A673 (cell line): Measurements from ENCODE around the gene PDGFA. TPM values are rescaled to one million over a fixed set of nuclear protein-coding genes. Genes with fewer than 3 reads are reported as not detected.

Source experiments
- BruUV-seq: library from RNA; stranded (reverse); fragments of 400-500 nt; replicated peaks from 2 replicates; lab custom pipeline; 2021; lab: Mats Ljungman, UMichigan
- CTCF ChIA-PET: fragments of 300-600 bp; sonication (Branson Sonifier 250); formaldehyde crosslinking; loops from one replicate; lab custom pipeline; 2022; ENCODE audit warnings: antibody characterized with exemption; lab: Charles Lee
- POLR2A ChIA-PET: fragments of 300-600 bp; sonication (Branson Sonifier 250); formaldehyde crosslinking; loops from one replicate; lab custom pipeline; 2022; ENCODE audit warnings: antibody characterized with exemption; ENCODE audit not compliant: low non-redundant PET; lab: Charles Lee
- DNase-seq: peaks from one replicate; pipeline ENCODE4 v3.0.0-alpha.2; 2015; ENCODE audit warnings: low spot score
- H3K27ac ChIP-seq: fragments of 200-600 bp; sonication (generic); 2 replicates; pipeline ENCODE4 v1.5.1; 2016; ENCODE audit warnings: mixed run types, low read depth, mild to moderate bottlenecking, mixed read lengths, antibody characterized with exemption, low read length; ENCODE audit not compliant: poor library complexity, severe bottlenecking
- H3K27me3 ChIP-seq: fragments of 200-600 bp; sonication (generic); replicated peaks from 2 replicates; pipeline ENCODE4 v1.6.1; 2017; ENCODE audit warnings: mixed run types, low read depth, mild to moderate bottlenecking, mixed read lengths, antibody characterized with exemption, low read length; ENCODE audit not compliant: insufficient read depth, poor library complexity
- H3K36me3 ChIP-seq: fragments of 200-600 bp; sonication (generic); 2 replicates; pipeline ENCODE4 v1.6.1; 2016; ENCODE audit warnings: mixed run types, mild to moderate bottlenecking, mixed read lengths, antibody characterized with exemption, low read length; ENCODE audit not compliant: insufficient read depth, poor library complexity, severe bottlenecking
- H3K4me1 ChIP-seq: fragments of 200-600 bp; sonication (generic); 2 replicates; pipeline ENCODE4 v1.6.1; 2017; ENCODE audit warnings: mixed run types, mild to moderate bottlenecking, mixed read lengths, antibody characterized with exemption, low read length; ENCODE audit not compliant: insufficient read depth, poor library complexity, severe bottlenecking
- H3K4me3 ChIP-seq: fragments of 200-600 bp; sonication (generic); 2 replicates; pipeline ENCODE4 v1.5.1; 2016; ENCODE audit warnings: low read depth, mixed run types, mild to moderate bottlenecking, mixed read lengths, low read length; ENCODE audit not compliant: poor library complexity, severe bottlenecking
- H3K9me3 ChIP-seq: fragments of 200-600 bp; sonication (generic); 2 replicates; pipeline ENCODE4 v1.6.1; 2016; ENCODE audit warnings: mixed run types, low read depth, mild to moderate bottlenecking, mixed read lengths, antibody characterized with exemption, low read length; ENCODE audit not compliant: poor library complexity, severe bottlenecking
- EZH2 ChIP-seq: fragments of 200-600 bp; sonication (generic); IDR thresholded peaks from 2 replicates; pipeline ENCODE4 v1.6.1; 2017; ENCODE audit warnings: borderline replicate concordance, low read depth, mild to moderate bottlenecking, mixed read lengths, antibody characterized with exemption, low read length; ENCODE audit not compliant: poor library complexity, severe bottlenecking
- intact Hi-C: fragments of 100-400 bp; cut with micrococcal nuclease; formaldehyde crosslinking; loops from one replicate; pipeline ENCODE4 v1.10.0; 2022; ENCODE audit not compliant: unreplicated experiment
- total RNA-seq: library from RNA; stranded (reverse); gene quantifications from 2 replicates; pipeline ENCODE4 v1.2.3, GENCODE V29; 2021
- TF ChIP-seq, protein P1 (sequence below): fragments of 300-800, 200-600 bp; sonication (generic); conservative IDR thresholded peaks from 2 replicates; pipeline ENCODE4 v1.5.1; 2017; ENCODE audit warnings: low read depth, mild to moderate bottlenecking, antibody characterized with exemption, low read length, moderate library complexity, mixed read lengths

PDGFA gene
- total RNA-seq, 1 experiment from 2014 or later = 2.1 TPM

DNA sequence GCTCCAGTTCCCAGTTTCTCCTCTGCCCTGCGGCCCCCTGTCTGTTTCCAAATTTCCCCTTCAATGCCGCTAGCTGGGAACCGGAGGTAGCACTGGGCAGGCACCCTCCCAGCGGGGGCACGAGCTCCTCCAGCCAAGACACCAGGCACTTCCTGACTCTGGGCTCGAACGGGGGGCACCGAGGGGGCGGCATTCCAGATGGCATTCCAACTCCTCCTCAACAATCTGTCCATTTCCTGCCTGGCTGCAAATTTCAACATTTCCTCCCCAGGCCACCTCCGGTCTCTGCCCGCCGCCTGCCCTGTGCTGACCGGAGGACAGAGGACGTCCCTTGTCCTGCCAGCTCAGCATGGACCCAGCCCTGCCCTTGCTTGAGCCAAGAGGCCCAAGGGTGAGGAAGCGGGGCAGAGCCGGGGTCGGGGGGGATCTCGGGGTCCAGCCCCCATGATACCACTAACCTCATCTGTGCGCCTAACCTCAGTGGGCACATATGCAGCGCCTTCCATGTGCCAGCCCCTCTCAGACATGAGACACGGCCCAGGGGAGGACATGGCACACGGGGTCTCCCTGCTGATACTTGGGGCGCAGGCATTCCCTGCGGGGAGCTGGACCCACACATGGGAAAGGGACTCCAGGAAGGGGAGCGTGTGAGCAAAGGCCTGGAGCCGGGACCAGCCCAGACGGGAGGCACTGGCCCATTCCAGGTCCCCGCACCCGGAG is 58.0 kb downstream of the PDGFA start:
- no peak overlapping the region for H3K4me3 ChIP-seq
- intact Hi-C loops = no loop called here
- ChIA-PET CTCF (no interaction called here), POLR2A (no interaction called here)
- H3K27ac ChIP-seq = no peak overlapping the region
- no peaks in the 10 kb centered on the region for H3K36me3 ChIP-seq
- H3K27me3 ChIP-seq = no peaks in the 10 kb centered on the region
- BruUV-seq = no TSS peak
- H3K4me1 ChIP-seq = no peaks in the 10 kb centered on the region
- DNase-seq = no peak
- no peaks in the 10 kb centered on the region for H3K9me3 ChIP-seq
- no peak for TF ChIP-seq EZH2

DNA sequence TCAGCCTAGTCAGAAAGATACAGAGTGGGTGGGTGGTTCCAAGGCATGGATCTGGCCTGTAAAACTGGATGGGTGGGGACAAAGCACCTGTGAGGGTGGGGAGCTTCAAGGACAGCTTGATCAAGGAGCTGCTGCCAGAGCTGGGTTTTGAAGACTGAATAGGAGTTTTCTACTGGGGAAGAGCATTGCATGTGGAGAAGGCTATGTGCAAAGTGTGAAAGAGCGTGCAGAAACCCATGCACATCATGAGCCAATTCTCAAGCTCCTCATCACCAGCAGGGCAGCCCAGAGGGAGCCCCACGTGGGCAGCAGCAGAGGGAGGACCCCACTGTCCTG is 58.6 kb downstream of the PDGFA start:
- H3K27ac ChIP-seq = no peak overlapping the region
- H3K4me3 ChIP-seq = no peak overlapping the region
- H3K9me3 ChIP-seq = no peaks in the 10 kb centered on the region
- H3K36me3 ChIP-seq = no peaks in the 10 kb centered on the region
- ChIA-PET POLR2A (no interaction called here), CTCF (no interaction called here)
- BruUV-seq = no TSS peak
- H3K4me1 ChIP-seq = no peaks in the 10 kb centered on the region
- intact Hi-C loops = no loop called here
- TF ChIP-seq EZH2 = no peak
- TF ChIP-seq, protein P1, sequence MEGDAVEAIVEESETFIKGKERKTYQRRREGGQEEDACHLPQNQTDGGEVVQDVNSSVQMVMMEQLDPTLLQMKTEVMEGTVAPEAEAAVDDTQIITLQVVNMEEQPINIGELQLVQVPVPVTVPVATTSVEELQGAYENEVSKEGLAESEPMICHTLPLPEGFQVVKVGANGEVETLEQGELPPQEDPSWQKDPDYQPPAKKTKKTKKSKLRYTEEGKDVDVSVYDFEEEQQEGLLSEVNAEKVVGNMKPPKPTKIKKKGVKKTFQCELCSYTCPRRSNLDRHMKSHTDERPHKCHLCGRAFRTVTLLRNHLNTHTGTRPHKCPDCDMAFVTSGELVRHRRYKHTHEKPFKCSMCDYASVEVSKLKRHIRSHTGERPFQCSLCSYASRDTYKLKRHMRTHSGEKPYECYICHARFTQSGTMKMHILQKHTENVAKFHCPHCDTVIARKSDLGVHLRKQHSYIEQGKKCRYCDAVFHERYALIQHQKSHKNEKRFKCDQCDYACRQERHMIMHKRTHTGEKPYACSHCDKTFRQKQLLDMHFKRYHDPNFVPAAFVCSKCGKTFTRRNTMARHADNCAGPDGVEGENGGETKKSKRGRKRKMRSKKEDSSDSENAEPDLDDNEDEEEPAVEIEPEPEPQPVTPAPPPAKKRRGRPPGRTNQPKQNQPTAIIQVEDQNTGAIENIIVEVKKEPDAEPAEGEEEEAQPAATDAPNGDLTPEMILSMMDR = no peak
- H3K27me3 ChIP-seq = no peaks in the 10 kb centered on the region
- no peak for DNase-seq

DNA sequence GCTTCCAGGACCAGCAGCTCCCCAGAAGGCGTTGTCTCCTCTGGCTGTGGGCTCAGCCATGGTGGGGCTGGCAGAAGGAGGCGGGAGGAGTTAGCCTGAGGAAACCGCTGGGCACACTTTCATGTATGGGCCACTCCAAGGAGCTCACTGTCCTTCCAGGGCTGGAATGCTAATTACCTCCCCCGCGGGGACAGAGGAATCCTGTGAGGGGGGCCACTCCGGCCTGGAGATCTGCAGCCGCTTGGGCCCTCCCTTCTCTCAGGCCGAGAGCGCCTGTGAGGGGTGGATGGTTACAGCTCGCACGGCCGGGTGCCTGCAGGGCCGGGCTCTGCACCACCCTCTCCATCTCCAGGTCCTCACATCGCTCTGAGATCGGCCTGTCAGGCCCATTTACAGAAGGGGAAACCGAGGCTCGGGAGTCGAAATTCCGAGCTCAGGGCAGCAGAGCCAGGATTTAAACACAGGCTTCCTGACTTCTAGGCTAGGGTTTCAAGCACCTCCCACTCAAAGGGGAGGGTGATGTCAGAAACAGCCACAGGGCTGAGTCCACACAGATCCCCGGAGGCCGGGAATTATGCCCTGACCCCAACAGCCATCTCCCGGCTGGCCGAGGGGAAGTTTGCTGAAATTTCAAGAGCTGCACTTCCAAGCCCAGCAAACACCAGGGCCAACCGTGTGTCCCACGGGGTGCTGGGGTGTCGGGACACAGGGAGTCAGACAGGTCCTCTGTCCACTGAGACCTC is 59.1 kb downstream of the PDGFA start:
- no peak overlapping the region for H3K27ac ChIP-seq
- intact Hi-C loops = no loop called here
- BruUV-seq = no TSS peak
- H3K9me3 ChIP-seq = no peaks in the 10 kb centered on the region
- no peak for DNase-seq
- no peak overlapping the region for H3K4me3 ChIP-seq
- no peaks in the 10 kb centered on the region for H3K27me3 ChIP-seq
- CTCF ChIA-PET = no interaction called here
- H3K36me3 ChIP-seq = no peaks in the 10 kb centered on the region
- peaks cover 4% of the 10 kb centered on the region for H3K4me1 ChIP-seq
- POLR2A ChIA-PET = no interaction called here
- TF ChIP-seq, protein P1 = no peak
- TF ChIP-seq EZH2 = no peak
